Cardiac muscle cell (in vitro differentiated cells and primary cell): ENCODE data around the gene UGT2B15. TPM values are rescaled to one million over a fixed set of nuclear protein-coding genes. Genes with fewer than 3 reads are reported as not detected.
"Not testable (repeated sequence)": the region's sequence is repeated elsewhere in the genome, so short reads cannot be mapped to it uniquely, and the experiment has no call there.

Source experiments
- DNase-seq, 2 donors: peaks; one replicate each; pipeline versions ENCODE4 v3.0.0 to v3.0.0-alpha.2; 2010 to 2017; ENCODE audit warnings: low read depth in 1 of 2, low spot score in 1 of 2
- H3K27ac ChIP-seq: fragments of 200-600 bp; sonication (generic); 2 replicates; pipeline ENCODE4 v1.5.1; 2016
- H3K27me3 ChIP-seq: fragments of 200-600 bp; sonication (generic); 2 replicates; pipeline ENCODE4 v1.6.0; 2016; ENCODE audit warnings: control low read depth
- H3K36me3 ChIP-seq: fragments of 200-600 bp; sonication (generic); 2 replicates; pipeline ENCODE4 v1.5.1; 2016; ENCODE audit warnings: control low read depth
- H3K4me1 ChIP-seq: fragments of 200-600 bp; sonication (generic); 2 replicates; pipeline ENCODE4 v1.8.1; 2017; ENCODE audit warnings: low read depth, mild to moderate bottlenecking, mixed run types
- H3K4me3 ChIP-seq: fragments of 200-600 bp; sonication (generic); 2 replicates; pipeline ENCODE4 v1.5.1; 2016; ENCODE audit warnings: mild to moderate bottlenecking
- H3K9me3 ChIP-seq: fragments of 200-600 bp; sonication (generic); 2 replicates; pipeline ENCODE4 v1.5.1; 2017; ENCODE audit warnings: low read depth, mild to moderate bottlenecking, control low read depth
- polyA plus RNA-seq: library from polyadenylated mRNA; unstranded; fragments of >200 nt; fragmentation: Nextera tagmentation; extraction: Ambion mirVana; gene quantifications from 2 replicates; pipeline ENCODE4 v1.2.1, GENCODE V29; 2016
- total RNA-seq: library from RNA; depleted of rRNA; stranded (reverse); fragments of >200 nt; gene quantifications from 2 replicates; pipeline ENCODE4 v1.2.3, GENCODE V29; 2016
- TF ChIP-seq, protein P1 (sequence below): IDR thresholded peaks from 2 replicates; pipeline ENCODE4 v1.5.1; 2012; ENCODE audit warnings: low read depth, mild to moderate bottlenecking, low read length

UGT2B15 gene
- not detected in 2 replicates for total RNA-seq
- polyA plus RNA-seq: not detected in 2 replicates

GRCh38 chr4:68670479-68670939 is at the start of gene UGT2B15:
Gene UGT2B15 (minus strand): TSS chr4:68670652. CDS start chr4:68670618, 34 bp downstream.
- H3K4me3 ChIP-seq, H3K27me3 ChIP-seq, DNase-seq, H3K36me3 ChIP-seq, H3K27ac ChIP-seq, H3K4me1 ChIP-seq, H3K9me3 ChIP-seq: not testable (repeated sequence)

- Histone ChIP-seq H3K4me1 (no peaks in the 10 kb centered on the region), H3K27ac (no peak overlapping the region)
These were observed 48.6 kb upstream of the UGT2B15 start for GRCh38 chr4:68719075-68719473.

GRCh38 chr4:68718447-68719074 is 48.1 kb upstream of the UGT2B15 start:
- Histone ChIP-seq H3K27ac (no peak overlapping the region), H3K9me3 (no peaks in the 10 kb centered on the region), H3K4me1 (no peaks in the 10 kb centered on the region), H3K27me3 (no peaks in the 10 kb centered on the region), H3K4me3 (no peak overlapping the region), H3K36me3 (no peaks in the 10 kb centered on the region)
- DNase-seq: no peak
- TF ChIP-seq, protein P1, sequence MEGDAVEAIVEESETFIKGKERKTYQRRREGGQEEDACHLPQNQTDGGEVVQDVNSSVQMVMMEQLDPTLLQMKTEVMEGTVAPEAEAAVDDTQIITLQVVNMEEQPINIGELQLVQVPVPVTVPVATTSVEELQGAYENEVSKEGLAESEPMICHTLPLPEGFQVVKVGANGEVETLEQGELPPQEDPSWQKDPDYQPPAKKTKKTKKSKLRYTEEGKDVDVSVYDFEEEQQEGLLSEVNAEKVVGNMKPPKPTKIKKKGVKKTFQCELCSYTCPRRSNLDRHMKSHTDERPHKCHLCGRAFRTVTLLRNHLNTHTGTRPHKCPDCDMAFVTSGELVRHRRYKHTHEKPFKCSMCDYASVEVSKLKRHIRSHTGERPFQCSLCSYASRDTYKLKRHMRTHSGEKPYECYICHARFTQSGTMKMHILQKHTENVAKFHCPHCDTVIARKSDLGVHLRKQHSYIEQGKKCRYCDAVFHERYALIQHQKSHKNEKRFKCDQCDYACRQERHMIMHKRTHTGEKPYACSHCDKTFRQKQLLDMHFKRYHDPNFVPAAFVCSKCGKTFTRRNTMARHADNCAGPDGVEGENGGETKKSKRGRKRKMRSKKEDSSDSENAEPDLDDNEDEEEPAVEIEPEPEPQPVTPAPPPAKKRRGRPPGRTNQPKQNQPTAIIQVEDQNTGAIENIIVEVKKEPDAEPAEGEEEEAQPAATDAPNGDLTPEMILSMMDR: no peak

More at GRCh38 chr4:68719075-68719473, 48.6 kb upstream of the UGT2B15 start:
- no peak for DNase-seq
- no peaks in the 10 kb centered on the region for H3K27me3 ChIP-seq
- TF ChIP-seq, protein P1: no peak
- no peaks in the 10 kb centered on the region for H3K9me3 ChIP-seq
- H3K4me3 ChIP-seq: no peak overlapping the region
- no peaks in the 10 kb centered on the region for H3K36me3 ChIP-seq

DNA sequence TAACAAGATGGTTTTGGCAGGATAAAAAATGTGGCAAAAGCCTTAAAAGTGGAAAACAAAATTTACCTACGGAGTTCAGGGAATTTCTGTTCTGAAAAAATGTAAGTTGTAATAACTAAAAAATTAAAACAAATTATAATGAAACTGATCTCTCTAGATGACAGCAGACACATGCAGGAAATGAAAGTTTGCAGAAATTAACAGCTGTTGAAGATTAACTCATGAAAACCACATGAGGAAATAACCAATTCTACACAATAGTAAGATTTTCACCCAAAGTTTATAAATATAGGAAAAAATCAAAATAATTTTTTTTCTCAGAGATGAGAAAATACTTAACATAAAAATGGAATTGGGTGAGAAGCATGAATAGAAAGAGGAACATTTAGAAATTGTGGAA is 47.5 kb upstream of the UGT2B15 start:
- Histone ChIP-seq H3K27ac (no peak overlapping the region), H3K36me3 (no peaks in the 10 kb centered on the region)

DNA sequence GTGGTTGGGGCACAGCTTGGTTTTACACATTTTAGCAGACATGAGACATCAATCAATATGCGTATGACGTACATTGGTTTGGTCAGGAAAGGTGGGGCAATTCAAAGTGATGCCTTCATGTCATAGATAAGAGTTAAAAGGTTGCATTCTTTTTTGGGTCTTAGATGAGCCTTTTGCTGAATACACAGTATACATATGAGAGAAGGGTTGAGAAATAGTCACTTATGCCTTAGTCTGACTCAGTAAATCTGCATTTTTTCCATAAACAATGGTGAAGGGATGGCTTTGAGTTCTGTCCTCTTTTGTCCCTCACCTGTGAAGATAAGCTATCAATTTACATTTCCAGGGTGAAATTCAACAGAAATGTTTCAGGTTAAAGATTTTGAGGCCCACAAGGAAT is 43.9 kb upstream of the UGT2B15 start:
- no peak for DNase-seq
- Histone ChIP-seq H3K9me3 (no peaks in the 10 kb centered on the region), H3K36me3 (no peaks in the 10 kb centered on the region), H3K27ac (no peak overlapping the region), H3K27me3 (no peaks in the 10 kb centered on the region), H3K4me3 (no peak overlapping the region), H3K4me1 (no peaks in the 10 kb centered on the region)
- TF ChIP-seq, protein P1: no peak

More for the DNA sequence above, 47.5 kb upstream of the UGT2B15 start:
- Histone ChIP-seq H3K27me3 (no peaks in the 10 kb centered on the region), H3K4me1 (no peaks in the 10 kb centered on the region), H3K9me3 (no peaks in the 10 kb centered on the region), H3K4me3 (no peak overlapping the region)
- TF ChIP-seq, protein P1: no peak
- no peak for DNase-seq

DNA sequence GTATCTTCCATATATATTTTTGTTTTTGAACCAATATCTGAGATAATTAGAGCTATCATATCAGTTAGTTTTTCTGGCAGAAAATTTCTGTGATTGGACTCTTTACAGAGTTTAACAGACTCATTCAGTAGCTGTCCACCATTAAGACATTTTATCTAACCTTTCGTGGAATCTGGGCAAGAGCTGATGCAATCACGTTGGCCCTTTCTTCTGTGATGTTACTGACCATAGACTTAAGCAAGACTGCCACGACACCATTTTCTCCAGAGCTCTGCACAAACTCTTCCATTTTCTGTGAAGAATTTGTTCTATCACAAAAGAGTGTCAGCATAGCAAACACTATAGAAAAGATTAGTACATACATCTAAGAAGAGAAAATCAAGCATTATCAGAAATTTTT is 41.8 kb upstream of the UGT2B15 start:
- no peak overlapping the region for H3K27ac ChIP-seq
- H3K36me3 ChIP-seq: no peaks in the 10 kb centered on the region
- H3K27me3 ChIP-seq: no peaks in the 10 kb centered on the region
- no peaks in the 10 kb centered on the region for H3K9me3 ChIP-seq
- no peak for DNase-seq
- no peak overlapping the region for H3K4me3 ChIP-seq
- TF ChIP-seq, protein P1: no peak
- H3K4me1 ChIP-seq: no peaks in the 10 kb centered on the region
